ENCODE measurements around the gene RPS23.

RPS23 gene

DNA sequence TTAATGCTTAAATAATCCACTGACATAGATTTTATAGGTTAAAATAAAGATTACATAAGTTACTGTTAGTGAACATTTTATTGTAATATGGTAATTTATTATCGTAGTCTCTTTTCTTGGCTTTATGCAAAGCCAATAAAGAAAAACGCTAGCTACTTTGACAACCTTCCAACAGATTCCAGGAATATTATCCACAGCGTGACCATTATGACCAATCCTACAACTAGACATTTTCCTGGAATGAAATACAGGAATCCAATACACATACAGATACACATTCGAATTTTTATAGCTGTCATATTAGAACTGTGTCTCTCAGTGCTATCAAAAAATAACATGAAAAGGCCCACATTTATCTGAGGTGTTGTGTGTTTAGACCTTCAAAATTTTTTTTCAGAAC lies 13.1 kb downstream of the RPS23 start:
- peak; percentile 45 for DNase-seq (ENCODE audit: low read depth)
- TF ChIP-seq CTCF (conservative IDR thresholded peaks at IDR 0.05; ENCODE audit: control insufficient read depth, insufficient read depth, low read depth, low read length), result no peak
- H3K4me3 ChIP-seq (ENCODE audit: control insufficient read depth, low read depth, low read length), result no peak overlapping the region

DNA sequence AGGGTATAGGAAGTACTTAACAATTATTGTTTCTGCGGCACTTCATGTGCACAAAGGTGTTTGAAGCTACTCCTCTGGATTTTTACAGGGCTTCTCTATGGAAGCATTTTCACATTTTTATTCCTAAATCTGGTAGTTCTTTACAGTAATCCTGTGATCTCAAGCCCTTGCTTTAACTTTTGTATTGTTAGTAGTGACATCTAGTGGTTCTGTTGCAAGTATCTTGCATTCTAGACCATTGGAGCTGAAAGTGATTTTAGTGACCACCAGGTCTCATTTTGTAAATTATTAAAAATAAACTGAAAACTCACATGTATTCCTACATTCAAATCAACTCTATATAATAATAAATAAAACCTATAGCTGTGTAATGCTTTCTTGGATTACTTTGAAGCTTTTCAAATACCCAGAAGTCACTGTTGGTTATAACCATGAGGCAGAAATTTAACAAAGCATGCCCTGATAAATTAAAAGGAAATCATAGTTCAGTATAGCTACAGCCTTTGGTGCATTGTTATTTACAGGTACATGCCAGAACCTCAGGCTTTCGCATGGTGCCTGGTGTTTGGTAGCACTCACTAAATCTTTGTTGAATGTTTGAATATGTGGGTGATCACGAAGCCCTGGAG lies 18.9 kb downstream of the RPS23 start:
- no peak overlapping the region for H3K4me3 ChIP-seq (ENCODE audit: control insufficient read depth, low read depth, low read length)
- peak; percentile 53 for DNase-seq (ENCODE audit: low read depth)
- peak; percentile 47 for TF ChIP-seq CTCF (conservative IDR thresholded peaks at IDR 0.05; ENCODE audit: control insufficient read depth, insufficient read depth, low read depth, low read length)

DNA sequence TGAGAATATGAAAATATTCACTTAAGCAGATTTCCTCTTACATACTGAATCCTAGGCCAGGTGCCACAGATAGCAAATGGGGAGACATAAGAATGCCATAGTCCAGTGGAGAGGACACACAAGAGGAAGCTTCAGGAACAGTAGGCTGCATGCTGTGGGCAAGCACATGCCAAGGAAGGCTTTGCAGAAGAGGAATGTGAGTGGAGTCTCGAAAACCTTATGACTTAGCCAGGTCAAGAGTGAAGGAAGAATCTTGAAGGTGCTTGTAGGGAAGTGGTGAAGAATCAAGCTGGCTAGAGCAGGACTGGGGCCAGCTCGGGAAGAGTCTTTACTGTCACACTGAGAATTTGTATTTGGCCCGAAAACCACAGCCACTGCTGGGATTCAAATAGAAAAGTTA lies 20.4 kb downstream of the RPS23 start:
- no peak overlapping the region for H3K4me3 ChIP-seq (ENCODE audit: control insufficient read depth, low read depth, low read length)
- TF ChIP-seq CTCF (conservative IDR thresholded peaks at IDR 0.05; ENCODE audit: control insufficient read depth, insufficient read depth, low read depth, low read length), result no peak
- no peak for DNase-seq (ENCODE audit: low read depth)

DNA sequence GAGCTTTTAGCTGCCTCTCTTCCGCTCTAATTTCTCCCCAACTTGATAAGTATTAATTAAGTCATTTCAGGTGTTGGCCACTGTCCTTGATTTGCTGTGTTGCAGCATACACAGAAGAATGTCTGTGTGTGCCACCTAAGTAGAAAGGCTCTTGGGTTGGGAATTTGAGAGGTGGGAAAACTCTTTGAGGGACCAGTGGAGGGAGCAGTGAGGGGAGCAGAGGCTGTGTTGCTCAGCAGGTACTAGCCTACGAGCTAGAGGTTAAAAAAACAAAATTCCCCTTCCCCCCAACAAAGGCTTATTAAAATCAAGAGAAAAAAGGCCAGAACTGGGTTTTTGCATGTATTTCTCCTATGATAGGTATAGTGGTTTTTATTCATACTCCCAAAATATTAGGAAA lies 20.9 kb downstream of the RPS23 start:
- no peak for DNase-seq (ENCODE audit: low read depth)
- TF ChIP-seq CTCF (conservative IDR thresholded peaks at IDR 0.05; ENCODE audit: control insufficient read depth, insufficient read depth, low read depth, low read length), result no peak
- no peak overlapping the region for H3K4me3 ChIP-seq (ENCODE audit: control insufficient read depth, low read depth, low read length)

DNA sequence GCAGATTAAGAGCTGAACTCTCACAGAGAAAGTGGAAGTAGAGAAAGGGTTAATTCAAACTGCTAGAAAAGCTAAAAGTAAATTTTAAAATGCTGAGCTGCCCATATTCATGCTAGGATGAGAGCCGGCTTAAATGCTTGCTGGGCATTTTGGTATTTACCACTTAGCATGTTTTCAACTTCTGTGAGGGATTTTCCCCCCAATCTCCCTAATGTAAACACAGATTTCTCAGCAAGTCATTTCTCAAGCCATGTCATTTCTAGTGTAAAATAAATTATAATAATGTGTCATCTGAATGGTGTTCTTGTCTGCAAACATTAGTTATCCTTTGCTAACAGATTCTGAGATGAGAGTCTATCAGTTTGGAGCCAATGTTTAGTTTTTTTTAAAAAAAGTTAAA lies 22.3 kb downstream of the RPS23 start:
- no peak for TF ChIP-seq CTCF (conservative IDR thresholded peaks at IDR 0.05; ENCODE audit: control insufficient read depth, insufficient read depth, low read depth, low read length)
- no peak overlapping the region for H3K4me3 ChIP-seq (ENCODE audit: control insufficient read depth, low read depth, low read length)
- no peak for DNase-seq (ENCODE audit: low read depth)

- no peak for DNase-seq (ENCODE audit: low read depth)
- no peak overlapping the region for H3K4me3 ChIP-seq (ENCODE audit: control insufficient read depth, low read depth, low read length)
- no peak for TF ChIP-seq CTCF (conservative IDR thresholded peaks at IDR 0.05; ENCODE audit: control insufficient read depth, insufficient read depth, low read depth, low read length)
Observed at GRCh38 chr5:82252744-82253143, 25.4 kb downstream of the RPS23 start.
